Measurements from ENCODE around the gene EPS8L1. TPM values are rescaled to one million over a fixed set of nuclear protein-coding genes. Genes with fewer than 3 reads are reported as not detected.

EPS8L1 gene
- polyA plus RNA-seq, 1 donor from 2014 or later = 25.5 TPM

DNA sequence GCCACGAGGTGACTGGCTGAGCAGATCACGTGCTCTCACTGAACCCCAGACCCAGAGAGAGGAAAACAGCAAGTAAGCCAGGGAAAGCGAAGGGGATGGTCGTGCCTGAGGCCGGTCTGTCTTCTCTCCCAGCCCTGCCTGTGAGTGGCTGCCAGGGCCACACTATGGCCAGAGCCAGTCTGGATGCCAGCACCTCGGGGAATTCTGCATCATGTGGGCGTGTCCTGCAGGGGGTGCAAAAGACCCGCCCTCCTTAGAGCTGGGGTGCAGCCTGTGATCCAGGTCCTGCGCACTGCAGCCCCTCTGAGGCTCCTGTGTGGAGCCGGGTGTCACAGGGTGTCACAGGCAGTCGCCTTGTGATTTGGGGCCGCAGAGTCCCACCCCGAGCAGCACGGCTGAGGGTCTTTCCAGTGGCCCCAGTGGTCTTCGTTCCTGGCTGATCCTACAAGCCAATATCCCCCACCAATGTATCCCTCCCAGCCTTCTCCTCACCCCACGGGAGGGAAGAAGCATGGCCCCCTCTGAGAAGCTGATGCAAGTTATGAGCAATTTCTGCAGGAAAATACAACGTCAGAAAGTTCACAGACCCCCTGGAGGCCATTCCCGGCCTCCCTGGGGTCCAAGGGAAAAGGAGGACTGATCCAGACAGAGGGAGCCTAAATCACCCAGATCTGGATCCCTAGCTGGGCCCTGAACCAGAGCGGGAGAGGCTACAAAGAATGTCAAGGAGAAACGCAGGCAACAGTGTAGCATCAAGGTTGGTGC, 34.0 kb downstream of the EPS8L1 start:
- Histone ChIP-seq H3K4me3 (ENCODE audit: low read length) (no peak overlapping the region), H3K79me2 (replicated peaks; ENCODE audit: insufficient read depth, low read length) (peaks cover 24% of the 10 kb centered on the region), H3K27me3 (ENCODE audit: insufficient read depth, low read depth, low read length) (no peaks in the 10 kb centered on the region), H3K27ac (ENCODE audit: low read length) (no peak overlapping the region), H2AFZ (ENCODE audit: low read depth, low read length) (no peak overlapping the region), H3K36me3 (ENCODE audit: insufficient read depth, low read length) (no peaks in the 10 kb centered on the region), H3K4me2 (ENCODE audit: low read length) (no peak overlapping the region), H3K9me2 (ENCODE audit: insufficient read depth, low read length) (no peaks in the 10 kb centered on the region), H4K20me1 (ENCODE audit: insufficient read depth) (peaks cover under 1% of the 10 kb centered on the region), H3K9ac (ENCODE audit: low read length) (no peak overlapping the region), H3K9me3 (ENCODE audit: low read length) (no peaks in the 10 kb centered on the region), H3F3A (ENCODE audit: insufficient read depth, low read length, poor library complexity, severe bottlenecking) (no peaks in the 10 kb centered on the region)
- TF ChIP-seq MXI1 (conservative IDR thresholded peaks at IDR 0.05; ENCODE audit: poor library complexity, severe bottlenecking) (no peak), EP300 (conservative IDR thresholded peaks at IDR 0.05; ENCODE audit: poor library complexity, severe bottlenecking) (no peak), TAF1 (IDR thresholded peaks at IDR 0.05; ENCODE audit: low read depth) (no peak), RAD21 (conservative IDR thresholded peaks at IDR 0.05) (no peak), SMC3 (conservative IDR thresholded peaks at IDR 0.05; ENCODE audit: poor library complexity) (no peak), EZH2 (IDR thresholded peaks at IDR 0.05; ENCODE audit: borderline replicate concordance, insufficient read depth, low read length, poor library complexity, severe bottlenecking) (no peak), POLR2AphosphoS5 (IDR thresholded peaks at IDR 0.05) (no peak)
- TF ChIP-seq, protein P1, sequence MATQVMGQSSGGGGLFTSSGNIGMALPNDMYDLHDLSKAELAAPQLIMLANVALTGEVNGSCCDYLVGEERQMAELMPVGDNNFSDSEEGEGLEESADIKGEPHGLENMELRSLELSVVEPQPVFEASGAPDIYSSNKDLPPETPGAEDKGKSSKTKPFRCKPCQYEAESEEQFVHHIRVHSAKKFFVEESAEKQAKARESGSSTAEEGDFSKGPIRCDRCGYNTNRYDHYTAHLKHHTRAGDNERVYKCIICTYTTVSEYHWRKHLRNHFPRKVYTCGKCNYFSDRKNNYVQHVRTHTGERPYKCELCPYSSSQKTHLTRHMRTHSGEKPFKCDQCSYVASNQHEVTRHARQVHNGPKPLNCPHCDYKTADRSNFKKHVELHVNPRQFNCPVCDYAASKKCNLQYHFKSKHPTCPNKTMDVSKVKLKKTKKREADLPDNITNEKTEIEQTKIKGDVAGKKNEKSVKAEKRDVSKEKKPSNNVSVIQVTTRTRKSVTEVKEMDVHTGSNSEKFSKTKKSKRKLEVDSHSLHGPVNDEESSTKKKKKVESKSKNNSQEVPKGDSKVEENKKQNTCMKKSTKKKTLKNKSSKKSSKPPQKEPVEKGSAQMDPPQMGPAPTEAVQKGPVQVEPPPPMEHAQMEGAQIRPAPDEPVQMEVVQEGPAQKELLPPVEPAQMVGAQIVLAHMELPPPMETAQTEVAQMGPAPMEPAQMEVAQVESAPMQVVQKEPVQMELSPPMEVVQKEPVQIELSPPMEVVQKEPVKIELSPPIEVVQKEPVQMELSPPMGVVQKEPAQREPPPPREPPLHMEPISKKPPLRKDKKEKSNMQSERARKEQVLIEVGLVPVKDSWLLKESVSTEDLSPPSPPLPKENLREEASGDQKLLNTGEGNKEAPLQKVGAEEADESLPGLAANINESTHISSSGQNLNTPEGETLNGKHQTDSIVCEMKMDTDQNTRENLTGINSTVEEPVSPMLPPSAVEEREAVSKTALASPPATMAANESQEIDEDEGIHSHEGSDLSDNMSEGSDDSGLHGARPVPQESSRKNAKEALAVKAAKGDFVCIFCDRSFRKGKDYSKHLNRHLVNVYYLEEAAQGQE (IDR thresholded peaks at IDR 0.05; ENCODE audit: borderline replicate concordance) = no peak
- TF ChIP-seq, protein P2, sequence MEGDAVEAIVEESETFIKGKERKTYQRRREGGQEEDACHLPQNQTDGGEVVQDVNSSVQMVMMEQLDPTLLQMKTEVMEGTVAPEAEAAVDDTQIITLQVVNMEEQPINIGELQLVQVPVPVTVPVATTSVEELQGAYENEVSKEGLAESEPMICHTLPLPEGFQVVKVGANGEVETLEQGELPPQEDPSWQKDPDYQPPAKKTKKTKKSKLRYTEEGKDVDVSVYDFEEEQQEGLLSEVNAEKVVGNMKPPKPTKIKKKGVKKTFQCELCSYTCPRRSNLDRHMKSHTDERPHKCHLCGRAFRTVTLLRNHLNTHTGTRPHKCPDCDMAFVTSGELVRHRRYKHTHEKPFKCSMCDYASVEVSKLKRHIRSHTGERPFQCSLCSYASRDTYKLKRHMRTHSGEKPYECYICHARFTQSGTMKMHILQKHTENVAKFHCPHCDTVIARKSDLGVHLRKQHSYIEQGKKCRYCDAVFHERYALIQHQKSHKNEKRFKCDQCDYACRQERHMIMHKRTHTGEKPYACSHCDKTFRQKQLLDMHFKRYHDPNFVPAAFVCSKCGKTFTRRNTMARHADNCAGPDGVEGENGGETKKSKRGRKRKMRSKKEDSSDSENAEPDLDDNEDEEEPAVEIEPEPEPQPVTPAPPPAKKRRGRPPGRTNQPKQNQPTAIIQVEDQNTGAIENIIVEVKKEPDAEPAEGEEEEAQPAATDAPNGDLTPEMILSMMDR (IDR thresholded peaks at IDR 0.05; ENCODE audit: poor library complexity, severe bottlenecking) = no peak

DNA sequence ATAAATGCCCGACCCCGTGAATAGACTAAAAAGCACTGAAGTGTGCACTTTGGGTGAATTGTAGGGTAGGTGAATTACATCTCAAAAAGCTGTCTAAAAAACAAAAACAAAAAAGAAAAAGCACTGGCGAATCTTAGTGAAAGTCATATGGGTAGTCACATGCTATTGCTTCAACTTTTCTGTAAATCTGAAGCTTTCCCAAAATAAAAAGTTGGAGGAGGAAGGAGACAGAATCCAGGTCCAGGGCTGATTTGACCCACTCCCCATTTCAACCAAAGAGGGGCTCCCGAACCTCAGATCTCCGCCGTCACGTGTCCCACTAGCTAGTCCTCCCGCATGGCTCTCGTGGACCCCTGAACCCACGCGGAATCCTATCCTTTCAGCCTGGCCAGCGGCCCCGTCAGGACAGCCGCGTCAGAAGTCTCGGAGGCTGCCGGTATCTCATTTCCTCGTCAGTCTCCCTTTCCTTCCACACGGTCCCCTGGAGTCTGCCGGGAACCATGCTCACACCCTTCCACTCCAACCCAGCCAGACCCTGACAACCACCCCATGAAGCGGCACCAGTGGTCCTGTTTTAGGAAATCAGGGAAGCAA, 35.7 kb downstream of the EPS8L1 start:
- no peaks in the 10 kb centered on the region for H3F3A ChIP-seq (ENCODE audit: insufficient read depth, low read length, poor library complexity, severe bottlenecking)
- no peak overlapping the region for H2AFZ ChIP-seq (ENCODE audit: low read depth, low read length)
- H3K9me2 ChIP-seq (ENCODE audit: insufficient read depth, low read length) = no peaks in the 10 kb centered on the region
- H3K9me3 ChIP-seq (ENCODE audit: low read length) = no peaks in the 10 kb centered on the region
- no peaks in the 10 kb centered on the region for H3K36me3 ChIP-seq (ENCODE audit: insufficient read depth, low read length)
- H3K4me3 ChIP-seq (ENCODE audit: low read length) = no peak overlapping the region
- no peak for TF ChIP-seq EZH2 (IDR thresholded peaks at IDR 0.05; ENCODE audit: borderline replicate concordance, insufficient read depth, low read length, poor library complexity, severe bottlenecking)
- TF ChIP-seq RAD21 (conservative IDR thresholded peaks at IDR 0.05) = no peak
- TF ChIP-seq POLR2AphosphoS5 (IDR thresholded peaks at IDR 0.05) = no peak
- TF ChIP-seq SMC3 (conservative IDR thresholded peaks at IDR 0.05; ENCODE audit: poor library complexity) = no peak
- TF ChIP-seq, protein P2 (IDR thresholded peaks at IDR 0.05; ENCODE audit: poor library complexity, severe bottlenecking) = no peak
- no peak for TF ChIP-seq TAF1 (IDR thresholded peaks at IDR 0.05; ENCODE audit: low read depth)
- TF ChIP-seq MXI1 (conservative IDR thresholded peaks at IDR 0.05; ENCODE audit: poor library complexity, severe bottlenecking) = no peak
- no peak for TF ChIP-seq EP300 (conservative IDR thresholded peaks at IDR 0.05; ENCODE audit: poor library complexity, severe bottlenecking)
- TF ChIP-seq, protein P1 (IDR thresholded peaks at IDR 0.05; ENCODE audit: borderline replicate concordance) = no peak
- H3K27me3 ChIP-seq (ENCODE audit: insufficient read depth, low read depth, low read length) = no peaks in the 10 kb centered on the region
- H3K9ac ChIP-seq (ENCODE audit: low read length) = no peak overlapping the region
- no peak overlapping the region for H3K27ac ChIP-seq (ENCODE audit: low read length)
- H4K20me1 ChIP-seq (ENCODE audit: insufficient read depth) = peaks cover 5% of the 10 kb centered on the region
- H3K4me2 ChIP-seq (ENCODE audit: low read length) = no peak overlapping the region
- peaks cover 38% of the 10 kb centered on the region for H3K79me2 ChIP-seq (replicated peaks; ENCODE audit: insufficient read depth, low read length)
